ENCODE measurements around the gene RABGAP1L.

The RABGAP1L gene

GRCh38 chr1:174953285-174954072, 794.2 kb downstream of the RABGAP1L start:
- no peak for DNase-seq

- DNase-seq, result no peak
These were observed 794.7 kb downstream of the RABGAP1L start for GRCh38 chr1:174954073-174954460.

GRCh38 chr1:174954671-174955669, 795.6 kb downstream of the RABGAP1L start:
- DNase-seq, result no peak

- DNase-seq, result no peak
These were observed 796.8 kb downstream of the RABGAP1L start for GRCh38 chr1:174956086-174956485.

GRCh38 chr1:174956976-174957375, 797.7 kb downstream of the RABGAP1L start:
- no peak for DNase-seq

GRCh38 chr1:174957829-174958228, 798.5 kb downstream of the RABGAP1L start:
- no peak for DNase-seq

GRCh38 chr1:174958396-174958795, 799.1 kb downstream of the RABGAP1L start:
- no peak for DNase-seq

GRCh38 chr1:174960362-174960761, 801.0 kb downstream of the RABGAP1L start:
- DNase-seq, result no peak

GRCh38 chr1:174963529-174964125, 804.3 kb downstream of the RABGAP1L start:
- DNase-seq, result no peak

GRCh38 chr1:174964261-174964971, 805.1 kb downstream of the RABGAP1L start:
- DNase-seq, result no peak

- no peak for DNase-seq
These were observed 805.6 kb downstream of the RABGAP1L start for GRCh38 chr1:174964972-174965361.

- no peak for DNase-seq
These were observed 806.2 kb downstream of the RABGAP1L start for GRCh38 chr1:174965362-174966007.

- no peak for DNase-seq
These were observed 806.8 kb downstream of the RABGAP1L start for GRCh38 chr1:174966008-174966572.

GRCh38 chr1:174967845-174968705, 808.8 kb downstream of the RABGAP1L start:
- DNase-seq, result no peak

- DNase-seq, result no peak
These were observed 809.5 kb downstream of the RABGAP1L start for GRCh38 chr1:174968750-174969244.

- no peak for DNase-seq
These were observed 810.7 kb downstream of the RABGAP1L start for GRCh38 chr1:174969977-174970376.

GRCh38 chr1:174971466-174971865, 812.1 kb downstream of the RABGAP1L start:
- no peak for DNase-seq

GRCh38 chr1:174971902-174972301, 812.6 kb downstream of the RABGAP1L start:
- no peak for DNase-seq

- DNase-seq, result no peak
These were observed 815.4 kb downstream of the RABGAP1L start for GRCh38 chr1:174974711-174975119.

GRCh38 chr1:174975764-174976163, 816.4 kb downstream of the RABGAP1L start:
- DNase-seq, result no peak
